SU-DHL-6 (cell line): ENCODE results near the gene ARL13B.

Experiments used
- H2AFZ ChIP-seq: fragments of 200-600 bp; sonication (generic); 2 replicates; pipeline ENCODE4 v1.6.1; 2014; ENCODE audit warnings: low read depth, mild to moderate bottlenecking, moderate library complexity, mixed read lengths, antibody characterized with exemption, low read length; ENCODE audit not compliant: severe bottlenecking
- H3F3A ChIP-seq: fragments of 200-600 bp; shearing (Covaris generic); 2 replicates; pipeline ENCODE4 v1.6.0; 2016; ENCODE audit warnings: antibody characterized with exemption, mild to moderate bottlenecking; ENCODE audit not compliant: insufficient read depth
- H3K27ac ChIP-seq: fragments of 200-600 bp; sonication (generic); 2 replicates; pipeline ENCODE4 v1.5.1; 2016; ENCODE audit warnings: low read depth, mild to moderate bottlenecking, low read length, moderate library complexity, mixed read lengths
- H3K27me3 ChIP-seq: fragments of 200-600 bp; sonication (generic), shearing (Covaris generic); 2 replicates; pipeline ENCODE4 v1.6.0; 2014; ENCODE audit warnings: mild to moderate bottlenecking, low read length
- H3K36me3 ChIP-seq: fragments of 200-600 bp; sonication (generic); 2 replicates; pipeline ENCODE4 v1.6.1; 2014; ENCODE audit warnings: mild to moderate bottlenecking, low read length, mixed read lengths
- H3K4me2 ChIP-seq: fragments of 300-600, 200-600 bp; shearing (Covaris generic), sonication (generic); 2 replicates; pipeline ENCODE4 v1.6.0; 2014; ENCODE audit warnings: low read length, low read depth, mild to moderate bottlenecking; ENCODE audit not compliant: poor library complexity, severe bottlenecking
- H3K4me3 ChIP-seq: fragments of 200-600 bp; sonication (generic); 2 replicates; pipeline ENCODE4 v1.5.1; 2014; ENCODE audit warnings: antibody characterized with exemption, low read length, mild to moderate bottlenecking, mixed read lengths; ENCODE audit not compliant: insufficient read depth, poor library complexity, severe bottlenecking
- H3K79me2 ChIP-seq: fragments of 200-600 bp; sonication (generic); 2 replicates; pipeline ENCODE4 v1.6.1; 2014; ENCODE audit warnings: mild to moderate bottlenecking, low read length, moderate library complexity; ENCODE audit not compliant: insufficient read depth
- H3K9ac ChIP-seq: fragments of 200-600 bp; sonication (generic); 2 replicates; pipeline ENCODE4 v1.7.0; 2014; ENCODE audit warnings: mild to moderate bottlenecking, low read length
- H3K9me2 ChIP-seq: fragments of 200-600 bp; sonication (generic); replicated peaks from 2 replicates; pipeline ENCODE4 v1.6.1; 2014; ENCODE audit warnings: low read length; ENCODE audit not compliant: insufficient read depth
- H3K9me3 ChIP-seq: fragments of 200-600 bp; sonication (generic); 2 replicates; pipeline ENCODE4 v1.6.1; 2014; ENCODE audit warnings: low read length, mixed read lengths; ENCODE audit not compliant: insufficient read depth
- H4K20me1 ChIP-seq: fragments of 200-600 bp; sonication (generic); 2 replicates; pipeline ENCODE4 v1.6.1; 2014; ENCODE audit warnings: low read depth, mild to moderate bottlenecking, antibody characterized with exemption, low read length, moderate library complexity, mixed read lengths
- EZH2phosphoT487 ChIP-seq: fragments of 200-600 bp; sonication (generic), shearing (Covaris generic); conservative IDR thresholded peaks from 2 replicates; pipeline ENCODE4 v1.6.1; 2018; ENCODE audit warnings: mild to moderate bottlenecking, antibody characterized with exemption, low read length, moderate library complexity, mixed read lengths
- TF ChIP-seq, protein P1 (sequence below): fragments of 200-600 bp; sonication (generic); IDR thresholded peaks from one replicate; pipeline ENCODE4 v1.5.1; 2017; ENCODE audit warnings: antibody characterized with exemption, mild to moderate bottlenecking, low read length, moderate library complexity; ENCODE audit not compliant: insufficient read depth, poor library complexity, severe bottlenecking

ARL13B gene

DNA sequence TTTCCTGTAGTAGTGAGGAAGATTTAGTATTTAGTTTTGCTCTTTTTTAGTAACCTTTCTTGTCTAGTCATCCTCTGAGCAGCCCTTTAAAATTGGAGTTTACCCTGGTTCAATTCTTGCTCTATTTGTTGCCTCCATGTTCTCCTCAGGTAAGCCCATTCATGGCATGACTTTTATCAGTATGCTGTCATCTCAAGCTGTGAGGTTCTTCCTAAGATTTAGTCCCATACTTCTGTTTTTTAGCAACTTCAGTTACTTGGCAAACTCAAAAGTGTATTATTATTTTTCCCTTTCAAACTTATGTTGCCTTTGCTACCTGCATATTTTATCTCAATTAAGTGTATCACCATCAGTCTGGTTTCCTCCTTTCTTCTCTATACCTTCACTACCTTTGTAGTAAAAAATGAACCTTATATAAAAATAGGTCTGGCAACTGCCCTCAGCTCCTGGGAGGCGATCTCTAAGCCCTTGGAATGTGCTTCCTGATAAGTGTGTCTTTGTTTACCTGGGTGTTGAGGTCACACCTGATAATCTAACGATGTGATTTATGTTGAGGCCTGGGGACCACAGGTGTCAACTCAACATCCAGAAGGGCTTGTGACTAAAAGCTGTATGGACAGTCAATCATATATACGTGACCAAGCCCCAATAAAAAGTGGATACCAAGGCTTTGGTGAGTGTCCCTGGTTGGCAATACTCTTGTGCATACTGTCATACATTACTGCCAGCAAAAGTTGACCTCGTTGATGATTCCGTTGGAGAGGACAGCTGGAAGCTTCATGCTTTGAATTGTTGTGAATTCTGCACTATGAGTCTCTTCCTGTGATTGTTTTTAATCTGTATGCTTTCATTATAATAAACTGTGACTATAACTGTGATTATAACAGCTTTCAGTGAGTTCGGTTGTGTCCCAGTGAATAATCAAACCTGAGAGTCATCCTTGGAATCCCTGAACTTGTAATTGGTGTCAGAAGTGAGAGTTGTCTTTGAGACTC, 86.8 kb downstream of the ARL13B start:
- peak overlapping the region; percentile 98 for H3K4me2 ChIP-seq
- no peak for TF ChIP-seq EZH2phosphoT487
- TF ChIP-seq, protein P1, sequence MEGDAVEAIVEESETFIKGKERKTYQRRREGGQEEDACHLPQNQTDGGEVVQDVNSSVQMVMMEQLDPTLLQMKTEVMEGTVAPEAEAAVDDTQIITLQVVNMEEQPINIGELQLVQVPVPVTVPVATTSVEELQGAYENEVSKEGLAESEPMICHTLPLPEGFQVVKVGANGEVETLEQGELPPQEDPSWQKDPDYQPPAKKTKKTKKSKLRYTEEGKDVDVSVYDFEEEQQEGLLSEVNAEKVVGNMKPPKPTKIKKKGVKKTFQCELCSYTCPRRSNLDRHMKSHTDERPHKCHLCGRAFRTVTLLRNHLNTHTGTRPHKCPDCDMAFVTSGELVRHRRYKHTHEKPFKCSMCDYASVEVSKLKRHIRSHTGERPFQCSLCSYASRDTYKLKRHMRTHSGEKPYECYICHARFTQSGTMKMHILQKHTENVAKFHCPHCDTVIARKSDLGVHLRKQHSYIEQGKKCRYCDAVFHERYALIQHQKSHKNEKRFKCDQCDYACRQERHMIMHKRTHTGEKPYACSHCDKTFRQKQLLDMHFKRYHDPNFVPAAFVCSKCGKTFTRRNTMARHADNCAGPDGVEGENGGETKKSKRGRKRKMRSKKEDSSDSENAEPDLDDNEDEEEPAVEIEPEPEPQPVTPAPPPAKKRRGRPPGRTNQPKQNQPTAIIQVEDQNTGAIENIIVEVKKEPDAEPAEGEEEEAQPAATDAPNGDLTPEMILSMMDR, result no peak

GRCh38 chr3:94069194-94069813, 89.3 kb downstream of the ARL13B start:
- Histone ChIP-seq H3K9me2 (no peaks in the 10 kb centered on the region), H2AFZ (no peak overlapping the region), H3K4me2 (no peak overlapping the region), H3K27ac (no peak overlapping the region), H3K79me2 (peaks cover 60% of the 10 kb centered on the region), H3K27me3 (no peaks in the 10 kb centered on the region), H3K9me3 (no peaks in the 10 kb centered on the region), H3F3A (no peaks in the 10 kb centered on the region; the same call in 1 of the 2 replicates), H4K20me1 (no peaks in the 10 kb centered on the region), H3K36me3 (peaks cover 18% of the 10 kb centered on the region), H3K4me3 (no peak overlapping the region), H3K9ac (no peak overlapping the region)
- TF ChIP-seq, protein P1, result peak; percentile 64
- TF ChIP-seq EZH2phosphoT487, result no peak

More for the DNA sequence above, 86.8 kb downstream of the ARL13B start:
- Histone ChIP-seq H3F3A (peaks cover 9% of the 10 kb centered on the region; the same call in 1 of the 2 replicates), H3K9ac (no peak overlapping the region), H3K27ac (peak overlapping the region; percentile 7; the same call in 1 of the 2 replicates), H2AFZ (no peak overlapping the region), H3K9me2 (no peaks in the 10 kb centered on the region), H3K27me3 (no peaks in the 10 kb centered on the region), H3K9me3 (no peaks in the 10 kb centered on the region), H3K4me3 (no peak overlapping the region), H4K20me1 (no peaks in the 10 kb centered on the region), H3K79me2 (peaks cover 62% of the 10 kb centered on the region), H3K36me3 (peaks cover 18% of the 10 kb centered on the region)

- no peak overlapping the region for H2AFZ ChIP-seq
- TF ChIP-seq EZH2phosphoT487, result no peak
- TF ChIP-seq, protein P1, result no peak
- no peaks in the 10 kb centered on the region for H3K27me3 ChIP-seq
- H3K79me2 ChIP-seq, result peaks cover 60% of the 10 kb centered on the region
- H3K27ac ChIP-seq, result no peak overlapping the region
- no peak overlapping the region for H3K4me3 ChIP-seq
- no peak overlapping the region for H3K9ac ChIP-seq
- no peak overlapping the region for H3K4me2 ChIP-seq
- peaks cover 18% of the 10 kb centered on the region for H3K36me3 ChIP-seq
- no peaks in the 10 kb centered on the region; the same call in 1 of the 2 replicates for H3F3A ChIP-seq
- no peaks in the 10 kb centered on the region for H3K9me2 ChIP-seq
- no peaks in the 10 kb centered on the region for H4K20me1 ChIP-seq
- H3K9me3 ChIP-seq, result no peaks in the 10 kb centered on the region
Measured at GRCh38 chr3:94070341-94070911, 90.5 kb downstream of the ARL13B start.
